Tibial nerve (tissue), 3 donors: Measurements from ENCODE around the gene SH3TC2.

Experiments used
- POLR2A ChIP-seq, 2 donors: fragments of 450-650 bp; IDR thresholded peaks; one replicate each; pipeline ENCODE4 v1.6.1; 2017; ENCODE audit warnings: antibody characterized with exemption in 2 of 2, mild to moderate bottlenecking in 2 of 2, moderate library complexity in 2 of 2
- TF ChIP-seq, protein P1 (sequence below), 5 experiments: fragments of 200-600 bp in 3 of 5; fragments of 450-650 bp in 2 of 5; sonication (generic) in 3 of 5; IDR thresholded peaks; one replicate each; pipeline ENCODE4 v1.5.1; 2016 to 2019; ENCODE audit warnings: antibody characterized with exemption in 5 of 5, mild to moderate bottlenecking in 3 of 5, moderate library complexity in 2 of 5

DNA sequence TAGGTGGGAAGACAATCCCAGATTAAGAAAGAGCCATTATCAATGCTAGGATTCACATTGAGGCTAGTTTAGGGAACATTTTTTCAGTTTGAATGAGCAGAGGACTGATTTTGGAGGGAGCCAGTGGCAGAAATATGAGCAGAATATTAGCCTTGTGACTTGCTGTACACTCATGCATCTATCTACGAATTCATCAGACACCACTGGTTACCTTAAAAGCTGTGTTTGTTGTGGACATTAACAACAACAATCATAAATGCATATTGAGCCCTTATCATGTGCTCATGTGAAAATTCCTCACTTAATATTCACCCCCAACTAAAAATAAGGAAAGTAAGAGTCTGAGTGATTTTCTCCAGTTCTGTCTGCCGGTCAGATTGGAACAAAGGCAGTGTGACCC lies 9.9 kb upstream of the SH3TC2 start:
- TF ChIP-seq, protein P1, sequence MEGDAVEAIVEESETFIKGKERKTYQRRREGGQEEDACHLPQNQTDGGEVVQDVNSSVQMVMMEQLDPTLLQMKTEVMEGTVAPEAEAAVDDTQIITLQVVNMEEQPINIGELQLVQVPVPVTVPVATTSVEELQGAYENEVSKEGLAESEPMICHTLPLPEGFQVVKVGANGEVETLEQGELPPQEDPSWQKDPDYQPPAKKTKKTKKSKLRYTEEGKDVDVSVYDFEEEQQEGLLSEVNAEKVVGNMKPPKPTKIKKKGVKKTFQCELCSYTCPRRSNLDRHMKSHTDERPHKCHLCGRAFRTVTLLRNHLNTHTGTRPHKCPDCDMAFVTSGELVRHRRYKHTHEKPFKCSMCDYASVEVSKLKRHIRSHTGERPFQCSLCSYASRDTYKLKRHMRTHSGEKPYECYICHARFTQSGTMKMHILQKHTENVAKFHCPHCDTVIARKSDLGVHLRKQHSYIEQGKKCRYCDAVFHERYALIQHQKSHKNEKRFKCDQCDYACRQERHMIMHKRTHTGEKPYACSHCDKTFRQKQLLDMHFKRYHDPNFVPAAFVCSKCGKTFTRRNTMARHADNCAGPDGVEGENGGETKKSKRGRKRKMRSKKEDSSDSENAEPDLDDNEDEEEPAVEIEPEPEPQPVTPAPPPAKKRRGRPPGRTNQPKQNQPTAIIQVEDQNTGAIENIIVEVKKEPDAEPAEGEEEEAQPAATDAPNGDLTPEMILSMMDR (IDR thresholded peaks at IDR 0.05): no peak
- no peak for TF ChIP-seq POLR2A (IDR thresholded peaks at IDR 0.05)
